ENCODE results near the gene RAB25. TPM values are rescaled to one million over a fixed set of nuclear protein-coding genes. Genes with fewer than 3 reads are reported as not detected.

RAB25 gene
- total and polyA plus RNA-seq, 2 of the 13 experiments (the other 11 are each of a cell fraction or from before 2014, with no cell fraction given) = 0.20 to 0.22 TPM

DNA sequence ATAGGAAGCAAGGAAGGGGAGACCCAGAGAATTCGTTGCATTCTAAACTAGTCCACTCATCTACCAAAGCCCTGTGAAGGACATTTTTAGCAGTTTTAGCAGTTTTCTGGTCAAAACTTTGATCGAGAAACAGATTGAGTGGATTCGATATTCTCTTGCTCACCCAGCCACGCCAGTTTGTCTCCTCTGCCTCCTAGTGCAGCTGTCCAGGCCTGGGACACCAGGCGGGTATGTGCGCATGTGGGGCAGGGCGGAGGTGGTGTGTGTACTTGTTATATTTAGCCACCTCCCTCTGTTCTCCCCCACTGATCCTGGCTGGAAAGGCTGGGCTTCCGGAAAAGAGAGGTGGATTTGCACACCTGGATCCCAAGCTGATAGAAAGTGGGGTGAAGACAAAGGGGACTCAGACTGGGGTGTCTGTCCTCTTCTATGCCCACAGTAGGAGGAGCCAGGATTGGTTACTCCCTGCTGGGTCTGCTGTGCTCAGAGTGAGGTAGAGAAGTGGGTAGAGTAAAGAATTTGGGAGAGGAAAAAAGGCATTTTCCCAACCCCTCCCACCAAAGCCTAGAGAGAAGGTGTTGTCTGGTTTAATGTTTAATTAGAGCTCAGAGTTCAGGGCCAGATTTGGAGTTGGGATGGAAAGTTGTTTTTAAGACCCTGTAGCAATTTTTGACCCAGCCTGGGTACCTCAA, 57.4 kb downstream of the RAB25 start (continued):
- TF ChIP-seq, protein P1, sequence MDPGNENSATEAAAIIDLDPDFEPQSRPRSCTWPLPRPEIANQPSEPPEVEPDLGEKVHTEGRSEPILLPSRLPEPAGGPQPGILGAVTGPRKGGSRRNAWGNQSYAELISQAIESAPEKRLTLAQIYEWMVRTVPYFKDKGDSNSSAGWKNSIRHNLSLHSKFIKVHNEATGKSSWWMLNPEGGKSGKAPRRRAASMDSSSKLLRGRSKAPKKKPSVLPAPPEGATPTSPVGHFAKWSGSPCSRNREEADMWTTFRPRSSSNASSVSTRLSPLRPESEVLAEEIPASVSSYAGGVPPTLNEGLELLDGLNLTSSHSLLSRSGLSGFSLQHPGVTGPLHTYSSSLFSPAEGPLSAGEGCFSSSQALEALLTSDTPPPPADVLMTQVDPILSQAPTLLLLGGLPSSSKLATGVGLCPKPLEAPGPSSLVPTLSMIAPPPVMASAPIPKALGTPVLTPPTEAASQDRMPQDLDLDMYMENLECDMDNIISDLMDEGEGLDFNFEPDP (CRISPR knock-in tag; conservative IDR thresholded peaks at IDR 0.05) = no peak
- TF ChIP-seq, protein P2, sequence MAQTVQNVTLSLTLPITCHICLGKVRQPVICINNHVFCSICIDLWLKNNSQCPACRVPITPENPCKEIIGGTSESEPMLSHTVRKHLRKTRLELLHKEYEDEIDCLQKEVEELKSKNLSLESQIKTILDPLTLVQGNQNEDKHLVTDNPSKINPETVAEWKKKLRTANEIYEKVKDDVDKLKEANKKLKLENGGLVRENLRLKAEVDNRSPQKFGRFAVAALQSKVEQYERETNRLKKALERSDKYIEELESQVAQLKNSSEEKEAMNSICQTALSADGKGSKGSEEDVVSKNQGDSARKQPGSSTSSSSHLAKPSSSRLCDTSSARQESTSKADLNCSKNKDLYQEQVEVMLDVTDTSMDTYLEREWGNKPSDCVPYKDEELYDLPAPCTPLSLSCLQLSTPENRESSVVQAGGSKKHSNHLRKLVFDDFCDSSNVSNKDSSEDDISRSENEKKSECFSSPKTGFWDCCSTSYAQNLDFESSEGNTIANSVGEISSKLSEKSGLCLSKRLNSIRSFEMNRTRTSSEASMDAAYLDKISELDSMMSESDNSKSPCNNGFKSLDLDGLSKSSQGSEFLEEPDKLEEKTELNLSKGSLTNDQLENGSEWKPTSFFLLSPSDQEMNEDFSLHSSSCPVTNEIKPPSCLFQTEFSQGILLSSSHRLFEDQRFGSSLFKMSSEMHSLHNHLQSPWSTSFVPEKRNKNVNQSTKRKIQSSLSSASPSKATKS (CRISPR knock-in tag; IDR thresholded peaks at IDR 0.05) = no peak
- TF ChIP-seq NAIF1 (CRISPR knock-in tag; IDR thresholded peaks at IDR 0.05; ENCODE audit: borderline replicate concordance) (no peak), ZNF350 (CRISPR knock-in tag; IDR thresholded peaks at IDR 0.05; ENCODE audit: borderline replicate concordance, low read depth) (0 out of 2 replicates have a peak, but pooled peaks have one; percentile 34), THAP11 (CRISPR knock-in tag; IDR thresholded peaks at IDR 0.05) (no peak; the same call in 1 of the 2 replicates), TEAD2 (CRISPR knock-in tag; IDR thresholded peaks at IDR 0.05) (no peak), CBFB (CRISPR knock-in tag; IDR thresholded peaks at IDR 0.05) (no peak), CC2D1A (CRISPR knock-in tag; IDR thresholded peaks at IDR 0.05) (no peak), CBX2 (IDR thresholded peaks at IDR 0.05; ENCODE audit: low read depth, low read length) (no peak), CBX2 (CRISPR knock-in tag; IDR thresholded peaks at IDR 0.05; ENCODE audit: low read depth) (no peak), ZNF432 (CRISPR knock-in tag; IDR thresholded peaks at IDR 0.05; ENCODE audit: borderline replicate concordance) (no peak), ZNF446 (CRISPR knock-in tag; IDR thresholded peaks at IDR 0.05) (no peak), ZNF180 (CRISPR knock-in tag; IDR thresholded peaks at IDR 0.05; ENCODE audit: borderline replicate concordance, low read depth) (no peak), MAFK (conservative IDR thresholded peaks at IDR 0.05 in 1 of 2, IDR thresholded peaks at IDR 0.05 in 1 of 2; ENCODE audit: low read length in 2 of 2) (no peak), SATB2 (CRISPR knock-in tag; IDR thresholded peaks at IDR 0.05) (no peak)
- TF ChIP-seq, protein P3, sequence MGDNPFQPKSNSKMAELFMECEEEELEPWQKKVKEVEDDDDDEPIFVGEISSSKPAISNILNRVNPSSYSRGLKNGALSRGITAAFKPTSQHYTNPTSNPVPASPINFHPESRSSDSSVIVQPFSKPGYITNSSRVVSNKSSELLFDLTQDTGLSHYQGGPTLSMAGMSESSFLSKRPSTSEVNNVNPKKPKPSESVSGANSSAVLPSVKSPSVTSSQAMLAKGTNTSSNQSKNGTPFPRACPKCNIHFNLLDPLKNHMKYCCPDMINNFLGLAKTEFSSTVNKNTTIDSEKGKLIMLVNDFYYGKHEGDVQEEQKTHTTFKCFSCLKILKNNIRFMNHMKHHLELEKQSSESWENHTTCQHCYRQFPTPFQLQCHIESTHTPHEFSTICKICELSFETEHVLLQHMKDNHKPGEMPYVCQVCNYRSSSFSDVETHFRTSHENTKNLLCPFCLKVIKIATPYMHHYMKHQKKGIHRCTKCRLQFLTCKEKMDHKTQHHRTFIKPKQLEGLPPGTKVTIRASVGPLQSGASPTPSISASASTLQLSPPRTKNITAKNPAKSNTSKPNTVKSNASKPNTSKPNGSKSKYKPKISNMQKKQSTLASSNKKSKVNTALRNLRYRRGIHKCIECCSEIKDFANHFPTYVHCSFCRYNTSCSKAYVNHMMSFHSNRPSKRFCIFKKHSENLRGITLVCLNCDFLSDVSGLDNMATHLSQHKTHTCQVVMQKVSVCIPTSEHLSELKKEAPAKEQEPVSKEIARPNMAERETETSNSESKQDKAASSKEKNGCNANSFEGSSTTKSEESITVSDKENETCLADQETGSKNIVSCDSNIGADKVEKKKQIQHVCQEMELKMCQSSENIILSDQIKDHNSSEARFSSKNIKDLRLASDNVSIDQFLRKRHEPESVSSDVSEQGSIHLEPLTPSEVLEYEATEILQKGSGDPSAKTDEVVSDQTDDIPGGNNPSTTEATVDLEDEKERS (CRISPR knock-in tag; IDR thresholded peaks at IDR 0.05) = no peak
- TF ChIP-seq, protein P4, sequence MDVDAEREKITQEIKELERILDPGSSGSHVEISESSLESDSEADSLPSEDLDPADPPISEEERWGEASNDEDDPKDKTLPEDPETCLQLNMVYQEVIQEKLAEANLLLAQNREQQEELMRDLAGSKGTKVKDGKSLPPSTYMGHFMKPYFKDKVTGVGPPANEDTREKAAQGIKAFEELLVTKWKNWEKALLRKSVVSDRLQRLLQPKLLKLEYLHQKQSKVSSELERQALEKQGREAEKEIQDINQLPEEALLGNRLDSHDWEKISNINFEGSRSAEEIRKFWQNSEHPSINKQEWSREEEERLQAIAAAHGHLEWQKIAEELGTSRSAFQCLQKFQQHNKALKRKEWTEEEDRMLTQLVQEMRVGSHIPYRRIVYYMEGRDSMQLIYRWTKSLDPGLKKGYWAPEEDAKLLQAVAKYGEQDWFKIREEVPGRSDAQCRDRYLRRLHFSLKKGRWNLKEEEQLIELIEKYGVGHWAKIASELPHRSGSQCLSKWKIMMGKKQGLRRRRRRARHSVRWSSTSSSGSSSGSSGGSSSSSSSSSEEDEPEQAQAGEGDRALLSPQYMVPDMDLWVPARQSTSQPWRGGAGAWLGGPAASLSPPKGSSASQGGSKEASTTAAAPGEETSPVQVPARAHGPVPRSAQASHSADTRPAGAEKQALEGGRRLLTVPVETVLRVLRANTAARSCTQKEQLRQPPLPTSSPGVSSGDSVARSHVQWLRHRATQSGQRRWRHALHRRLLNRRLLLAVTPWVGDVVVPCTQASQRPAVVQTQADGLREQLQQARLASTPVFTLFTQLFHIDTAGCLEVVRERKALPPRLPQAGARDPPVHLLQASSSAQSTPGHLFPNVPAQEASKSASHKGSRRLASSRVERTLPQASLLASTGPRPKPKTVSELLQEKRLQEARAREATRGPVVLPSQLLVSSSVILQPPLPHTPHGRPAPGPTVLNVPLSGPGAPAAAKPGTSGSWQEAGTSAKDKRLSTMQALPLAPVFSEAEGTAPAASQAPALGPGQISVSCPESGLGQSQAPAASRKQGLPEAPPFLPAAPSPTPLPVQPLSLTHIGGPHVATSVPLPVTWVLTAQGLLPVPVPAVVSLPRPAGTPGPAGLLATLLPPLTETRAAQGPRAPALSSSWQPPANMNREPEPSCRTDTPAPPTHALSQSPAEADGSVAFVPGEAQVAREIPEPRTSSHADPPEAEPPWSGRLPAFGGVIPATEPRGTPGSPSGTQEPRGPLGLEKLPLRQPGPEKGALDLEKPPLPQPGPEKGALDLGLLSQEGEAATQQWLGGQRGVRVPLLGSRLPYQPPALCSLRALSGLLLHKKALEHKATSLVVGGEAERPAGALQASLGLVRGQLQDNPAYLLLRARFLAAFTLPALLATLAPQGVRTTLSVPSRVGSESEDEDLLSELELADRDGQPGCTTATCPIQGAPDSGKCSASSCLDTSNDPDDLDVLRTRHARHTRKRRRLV (CRISPR knock-in tag; IDR thresholded peaks at IDR 0.05) = no peak
